ENCODE data around the gene DIS3L2.
"Not testable (repeated sequence)": the region's sequence is repeated elsewhere in the genome, so short reads cannot be mapped to it uniquely, and the experiment has no call there.

Gene DIS3L2

GRCh38 chr2:232036876-232037275 is 75.4 kb downstream of the DIS3L2 start:
- not testable (repeated sequence) for H3K36me3 ChIP-seq (ENCODE audit: control insufficient read depth, insufficient read depth, low read length); H3K4me3 ChIP-seq (ENCODE audit: extremely low read depth, insufficient read depth, low read length, poor library complexity, severe bottlenecking); H3K9me3 ChIP-seq (ENCODE audit: control insufficient read depth, low read length); H3K27ac ChIP-seq (ENCODE audit: low read depth, low read length, severe bottlenecking); H3K4me1 ChIP-seq (ENCODE audit: control insufficient read depth, insufficient read depth, low read length, poor library complexity, severe bottlenecking)
- 80 to 94% methylated on average over 1 to 2 of the region's 4 CpGs for WGBS, 2 experiments (ENCODE audit: insufficient coverage in 2 of 2)

- no peak overlapping the region for H3K27ac ChIP-seq (ENCODE audit: low read depth, low read length, severe bottlenecking)
- H3K4me3 ChIP-seq (ENCODE audit: extremely low read depth, insufficient read depth, low read length, poor library complexity, severe bottlenecking): no peak overlapping the region
- no peaks in the 10 kb centered on the region for H3K4me1 ChIP-seq (ENCODE audit: control insufficient read depth, insufficient read depth, low read length, poor library complexity, severe bottlenecking)
- H3K36me3 ChIP-seq (ENCODE audit: control insufficient read depth, insufficient read depth, low read length): peaks cover 8% of the 10 kb centered on the region
- H3K9me3 ChIP-seq (ENCODE audit: control insufficient read depth, low read length): peaks cover 6% of the 10 kb centered on the region
- no CpG with 5 or more reads among the region's 1 CpG for WGBS, 2 experiments (ENCODE audit: insufficient coverage in 2 of 2)
Observed at GRCh38 chr2:232038251-232038880, 76.9 kb downstream of the DIS3L2 start.

- H3K27ac ChIP-seq (ENCODE audit: low read depth, low read length, severe bottlenecking): no peak overlapping the region
Observed at GRCh38 chr2:232038881-232039485, 77.5 kb downstream of the DIS3L2 start.

GRCh38 chr2:232042911-232043574 is 81.5 kb downstream of the DIS3L2 start:
- WGBS, 2 experiments (ENCODE audit: insufficient coverage in 2 of 2): 80% methylated on average over 1 of the region's 2 CpGs; no CpG with 5 or more reads in 1 of the 2 experiments
- H3K4me1 ChIP-seq (ENCODE audit: control insufficient read depth, insufficient read depth, low read length, poor library complexity, severe bottlenecking): no peaks in the 10 kb centered on the region
- H3K9me3 ChIP-seq (ENCODE audit: control insufficient read depth, low read length): no peaks in the 10 kb centered on the region
- H3K36me3 ChIP-seq (ENCODE audit: control insufficient read depth, insufficient read depth, low read length): no peaks in the 10 kb centered on the region
- H3K4me3 ChIP-seq (ENCODE audit: extremely low read depth, insufficient read depth, low read length, poor library complexity, severe bottlenecking): no peak overlapping the region
- no peak overlapping the region for H3K27ac ChIP-seq (ENCODE audit: low read depth, low read length, severe bottlenecking)

More at GRCh38 chr2:232038881-232039485, 77.5 kb downstream of the DIS3L2 start:
- no peak overlapping the region for H3K4me3 ChIP-seq (ENCODE audit: extremely low read depth, insufficient read depth, low read length, poor library complexity, severe bottlenecking)
- WGBS, 2 experiments (ENCODE audit: insufficient coverage in 2 of 2): 88 to 90% methylated on average over 1 to 2 of the region's 7 CpGs
- H3K36me3 ChIP-seq (ENCODE audit: control insufficient read depth, insufficient read depth, low read length): peaks cover 8% of the 10 kb centered on the region
- peaks cover 6% of the 10 kb centered on the region for H3K9me3 ChIP-seq (ENCODE audit: control insufficient read depth, low read length)
- no peaks in the 10 kb centered on the region for H3K4me1 ChIP-seq (ENCODE audit: control insufficient read depth, insufficient read depth, low read length, poor library complexity, severe bottlenecking)

- no peaks in the 10 kb centered on the region for H3K9me3 ChIP-seq (ENCODE audit: control insufficient read depth, low read length)
- H3K36me3 ChIP-seq (ENCODE audit: control insufficient read depth, insufficient read depth, low read length): no peaks in the 10 kb centered on the region
- H3K27ac ChIP-seq (ENCODE audit: low read depth, low read length, severe bottlenecking): no peak overlapping the region
- no peak overlapping the region for H3K4me3 ChIP-seq (ENCODE audit: extremely low read depth, insufficient read depth, low read length, poor library complexity, severe bottlenecking)
- H3K4me1 ChIP-seq (ENCODE audit: control insufficient read depth, insufficient read depth, low read length, poor library complexity, severe bottlenecking): no peaks in the 10 kb centered on the region
Observed at GRCh38 chr2:232043966-232044365, 82.5 kb downstream of the DIS3L2 start.

- H3K27ac ChIP-seq (ENCODE audit: low read depth, low read length, severe bottlenecking): no peak overlapping the region
- H3K4me3 ChIP-seq (ENCODE audit: extremely low read depth, insufficient read depth, low read length, poor library complexity, severe bottlenecking): no peak overlapping the region
- WGBS, 2 experiments (ENCODE audit: insufficient coverage in 2 of 2): 93 to 94% methylated on average over 2 to 3 of the region's 4 CpGs
- no peaks in the 10 kb centered on the region for H3K36me3 ChIP-seq (ENCODE audit: control insufficient read depth, insufficient read depth, low read length)
- no peaks in the 10 kb centered on the region for H3K4me1 ChIP-seq (ENCODE audit: control insufficient read depth, insufficient read depth, low read length, poor library complexity, severe bottlenecking)
- no peaks in the 10 kb centered on the region for H3K9me3 ChIP-seq (ENCODE audit: control insufficient read depth, low read length)
Observed at GRCh38 chr2:232049350-232049749, 87.8 kb downstream of the DIS3L2 start.

GRCh38 chr2:232052591-232052990 is 91.1 kb downstream of the DIS3L2 start:
- Histone ChIP-seq H3K36me3 (ENCODE audit: control insufficient read depth, insufficient read depth, low read length) (no peaks in the 10 kb centered on the region), H3K27ac (ENCODE audit: low read depth, low read length, severe bottlenecking) (no peak overlapping the region), H3K4me3 (ENCODE audit: extremely low read depth, insufficient read depth, low read length, poor library complexity, severe bottlenecking) (no peak overlapping the region), H3K4me1 (ENCODE audit: control insufficient read depth, insufficient read depth, low read length, poor library complexity, severe bottlenecking) (no peaks in the 10 kb centered on the region), H3K9me3 (ENCODE audit: control insufficient read depth, low read length) (no peaks in the 10 kb centered on the region)
- 80% methylated on average over 1 of the region's 2 CpGs; no CpG with 5 or more reads in 1 of the 2 experiments for WGBS, 2 experiments (ENCODE audit: insufficient coverage in 2 of 2)

- no peaks in the 10 kb centered on the region for H3K36me3 ChIP-seq (ENCODE audit: control insufficient read depth, insufficient read depth, low read length)
- H3K27ac ChIP-seq (ENCODE audit: low read depth, low read length, severe bottlenecking): no peak overlapping the region
- no peaks in the 10 kb centered on the region for H3K4me1 ChIP-seq (ENCODE audit: control insufficient read depth, insufficient read depth, low read length, poor library complexity, severe bottlenecking)
- no CpG with 5 or more reads among the region's 2 CpGs for WGBS, 2 experiments (ENCODE audit: insufficient coverage in 2 of 2)
- no peak overlapping the region for H3K4me3 ChIP-seq (ENCODE audit: extremely low read depth, insufficient read depth, low read length, poor library complexity, severe bottlenecking)
- H3K9me3 ChIP-seq (ENCODE audit: control insufficient read depth, low read length): no peaks in the 10 kb centered on the region
Observed at GRCh38 chr2:232053777-232054176, 92.3 kb downstream of the DIS3L2 start.

GRCh38 chr2:232058063-232058877 is 96.8 kb downstream of the DIS3L2 start:
- Histone ChIP-seq H3K36me3 (ENCODE audit: control insufficient read depth, insufficient read depth, low read length) (no peaks in the 10 kb centered on the region), H3K4me1 (ENCODE audit: control insufficient read depth, insufficient read depth, low read length, poor library complexity, severe bottlenecking) (no peaks in the 10 kb centered on the region), H3K4me3 (ENCODE audit: extremely low read depth, insufficient read depth, low read length, poor library complexity, severe bottlenecking) (no peak overlapping the region), H3K27ac (ENCODE audit: low read depth, low read length, severe bottlenecking) (no peak overlapping the region), H3K9me3 (ENCODE audit: control insufficient read depth, low read length) (no peaks in the 10 kb centered on the region)
- WGBS, 2 experiments (ENCODE audit: insufficient coverage in 2 of 2): 92 to 100% methylated on average over 1 to 2 of the region's 5 CpGs

GRCh38 chr2:232058931-232059330 is 97.4 kb downstream of the DIS3L2 start:
- Histone ChIP-seq H3K27ac (ENCODE audit: low read depth, low read length, severe bottlenecking) (no peak overlapping the region), H3K4me1 (ENCODE audit: control insufficient read depth, insufficient read depth, low read length, poor library complexity, severe bottlenecking) (no peaks in the 10 kb centered on the region), H3K9me3 (ENCODE audit: control insufficient read depth, low read length) (no peaks in the 10 kb centered on the region), H3K36me3 (ENCODE audit: control insufficient read depth, insufficient read depth, low read length) (no peaks in the 10 kb centered on the region), H3K4me3 (ENCODE audit: extremely low read depth, insufficient read depth, low read length, poor library complexity, severe bottlenecking) (no peak overlapping the region)
